PC-9 (cell line): ENCODE measurements around the gene PPP2R5A.

Experiments used
- CTCF ChIP-seq: fragments of 200-600 bp; sonication (generic); conservative IDR thresholded peaks from 2 replicates; pipeline ENCODE4 v1.6.1; 2017; ENCODE audit warnings: mixed run types, antibody characterized with exemption, mild to moderate bottlenecking, moderate library complexity
- EZH2 ChIP-seq: fragments of 200-600 bp; sonication (generic); IDR thresholded peaks from 2 replicates; pipeline ENCODE4 v1.8.0; 2017; ENCODE audit warnings: antibody characterized with exemption, low read depth

GRCh38 chr1:212396638-212397037 is 111.4 kb downstream of the PPP2R5A start:
- TF ChIP-seq CTCF (no peak), EZH2 (no peak)
